GM13977 (cell line): ENCODE data around the gene TRAF3.
A peak's percentile ranks its signal among the peaks of the same experiment; 100 is the strongest.
"Not testable (repeated sequence)": the region's sequence is repeated elsewhere in the genome, so short reads cannot be mapped to it uniquely, and the experiment has no call there.

Source experiments
- DNase-seq: peaks from one replicate; pipeline ENCODE4 v3.0.0; 2012; ENCODE audit warnings: low spot score
- CTCF ChIP-seq: IDR thresholded peaks from 2 replicates; pipeline ENCODE4 v1.5.1; 2012; ENCODE audit warnings: mild to moderate bottlenecking, control low read depth; ENCODE audit not compliant: insufficient read depth; ENCODE audit errors: extremely low read depth, missing control alignments
- in situ Hi-C: fragments of 300-500 bp; cut with MboI; formaldehyde crosslinking; loops from one replicate; pipeline ENCODE4 v1.12.0; 2022; ENCODE audit warnings: low sequenced_read_pairs, low pct_unique_long_range_greater_than_20kb, mixed read lengths, inconsistent platforms; ENCODE audit not compliant: unreplicated experiment

The TRAF3 gene

GRCh38 chr14:102924632-102925588, 147.7 kb downstream of the TRAF3 start:
- in situ Hi-C loops, result no loop called here
- no peak for DNase-seq
- no peak for TF ChIP-seq CTCF

DNA sequence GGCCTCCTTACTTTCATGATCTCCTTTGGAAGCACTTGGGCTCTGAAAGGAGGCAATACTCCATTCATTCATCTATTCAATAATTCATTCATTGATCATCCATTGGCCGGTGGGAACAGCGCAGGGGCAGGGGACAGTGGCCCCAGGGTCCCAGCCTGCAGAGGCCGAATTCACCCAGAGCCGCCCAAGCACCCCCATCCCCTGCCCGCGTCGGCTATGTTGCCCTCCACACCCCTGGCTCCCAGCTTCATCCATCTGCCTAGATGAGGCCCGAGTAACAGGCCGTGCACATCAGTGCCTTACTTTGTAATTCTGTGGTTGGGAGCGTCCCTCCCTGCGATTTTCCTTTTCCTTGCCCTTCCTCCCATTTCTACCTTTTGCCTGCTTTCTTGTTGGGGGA, 148.4 kb downstream of the TRAF3 start:
- no peak for DNase-seq
- in situ Hi-C loops, result no loop called here
- TF ChIP-seq CTCF, result no peak

DNA sequence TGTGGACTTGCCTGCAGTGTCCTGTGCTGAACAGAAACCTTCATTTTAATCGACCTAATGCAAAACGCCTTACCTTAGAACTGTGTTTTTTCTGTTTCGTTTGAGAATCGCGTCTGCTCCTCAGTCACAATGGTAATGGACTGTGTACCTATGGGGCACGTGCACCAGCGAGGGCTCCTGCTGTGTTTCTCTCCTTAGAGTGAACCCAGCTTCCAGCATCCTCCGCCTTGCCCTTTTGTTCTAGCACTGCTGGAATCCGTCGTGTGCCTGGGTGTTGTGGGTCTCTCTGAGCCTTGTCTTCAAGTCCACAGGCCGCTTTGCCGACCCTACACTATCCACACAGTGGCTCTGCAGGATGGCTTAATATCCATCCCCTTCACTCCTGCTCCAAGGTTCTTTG, 148.9 kb downstream of the TRAF3 start:
- no peak for DNase-seq
- TF ChIP-seq CTCF, result no peak
- in situ Hi-C loops, result no loop called here

- in situ Hi-C loops, DNase-seq: not testable (repeated sequence)
Observed at GRCh38 chr14:102926840-102927239, 149.6 kb downstream of the TRAF3 start.

DNA sequence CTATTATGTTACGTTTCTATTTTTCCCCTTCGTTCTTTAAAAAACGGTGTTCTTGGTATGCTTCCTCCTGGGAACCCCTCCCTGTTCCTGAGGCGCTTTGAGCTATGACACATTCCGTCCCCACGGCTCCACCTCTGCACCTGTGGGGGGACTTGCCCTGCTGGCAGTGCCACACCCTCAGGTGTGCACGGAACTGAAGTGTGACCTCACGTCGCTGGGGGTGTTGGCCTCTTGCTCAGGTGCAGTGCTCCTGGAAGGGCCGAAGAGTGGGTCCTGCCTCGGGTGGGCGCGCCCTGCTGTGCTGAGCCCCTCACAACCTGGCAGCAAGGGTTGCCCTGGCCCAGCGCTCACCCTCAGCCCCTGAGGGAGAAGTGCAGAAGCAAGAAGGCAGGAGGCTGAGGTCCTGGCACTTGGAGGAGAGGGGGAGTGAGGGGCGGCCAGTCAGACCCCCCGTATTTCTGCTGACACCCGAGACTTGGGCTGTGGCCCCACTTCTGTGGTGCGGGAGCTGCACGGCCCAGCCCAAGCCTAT, 150.2 kb downstream of the TRAF3 start:
- TF ChIP-seq CTCF, result no peak
- in situ Hi-C loops, result no loop called here
- no peak for DNase-seq

GRCh38 chr14:102927878-102928411, 150.7 kb downstream of the TRAF3 start:
- no peak for TF ChIP-seq CTCF
- in situ Hi-C loops, result no loop called here
- DNase-seq, result peak; percentile 53
